IMR-90 (cell line): ENCODE data around the gene PQBP1. TPM values are rescaled to one million over a fixed set of nuclear protein-coding genes. Genes with fewer than 3 reads are reported as not detected.
"Not testable (repeated sequence)": the region's sequence is repeated elsewhere in the genome, so short reads cannot be mapped to it uniquely, and the experiment has no call there.

ENCODE experiments used
- ATAC-seq: fragments of 200-7000 bp; cut with Tn5 transposase; 2 replicates; pipeline ENCODE4 v1.9.1; 2020; ENCODE audit warnings: low read depth, mild to moderate bottlenecking, moderate library complexity
- BruUV-seq: library from RNA; stranded (reverse); fragments of 400-500 nt; replicated peaks from 2 replicates; lab custom pipeline; 2021; lab: Mats Ljungman, UMichigan
- CTCF ChIA-PET: fragments of 300-600 bp; formaldehyde crosslinking; extraction: SDS; loops from one replicate; lab custom pipeline; 2021; ENCODE audit warnings: antibody characterized with exemption; lab: Yijun Ruan, JAX
- POLR2A ChIA-PET: fragments of 300-600 bp; sonication (Branson Sonifier 250); formaldehyde crosslinking; loops from one replicate; lab custom pipeline; 2022; ENCODE audit warnings: antibody characterized with exemption; ENCODE audit not compliant: unreplicated experiment; lab: Charles Lee
- DNase-seq: peaks from one replicate; pipeline ENCODE4 v3.0.0; 2013
- H2AFZ ChIP-seq: replicated peaks from 2 replicates; pipeline ENCODE3; 2013; ENCODE audit warnings: low read length, mild to moderate bottlenecking; ENCODE audit not compliant: poor library complexity
- H2AK5ac ChIP-seq: 2 replicates; pipeline ENCODE4 v1.6.1; 2013; ENCODE audit warnings: low read depth, low read length, inconsistent platforms
- H2AK9ac ChIP-seq: replicated peaks from 2 replicates; pipeline ENCODE3; 2013; ENCODE audit warnings: mild to moderate bottlenecking, low read depth, low read length, moderate library complexity; ENCODE audit not compliant: poor library complexity
- H2BK120ac ChIP-seq: 2 replicates; pipeline ENCODE4 v1.6.1; 2013; ENCODE audit warnings: low read depth, low read length, inconsistent platforms
- H2BK15ac ChIP-seq: 3 replicates; pipeline ENCODE4 v1.6.1; 2013; ENCODE audit warnings: low read depth, low read length, inconsistent platforms
- H2BK20ac ChIP-seq: 2 replicates; pipeline ENCODE4 v1.6.1; 2013; ENCODE audit warnings: low read depth, mild to moderate bottlenecking, inconsistent platforms, low read length, moderate library complexity
- H2BK5ac ChIP-seq: 2 replicates; pipeline ENCODE4 v1.6.1; 2013; ENCODE audit warnings: mild to moderate bottlenecking, low read depth, low read length, inconsistent platforms; ENCODE audit not compliant: poor library complexity, severe bottlenecking
- H3K14ac ChIP-seq: replicated peaks from 2 replicates; pipeline ENCODE4 v1.6.1; 2013; ENCODE audit warnings: low read depth, low read length, inconsistent platforms
- H3K18ac ChIP-seq: 2 replicates; pipeline ENCODE4 v1.6.1; 2013; ENCODE audit warnings: low read depth, low read length, control low read depth
- H3K23ac ChIP-seq: 2 replicates; pipeline ENCODE4 v1.6.1; 2013; ENCODE audit warnings: low read depth, low read length, inconsistent platforms
- H3K27ac ChIP-seq: 2 replicates; pipeline ENCODE4 v1.5.1; 2013; ENCODE audit warnings: mild to moderate bottlenecking, control low read depth, low read length; ENCODE audit not compliant: insufficient read depth
- H3K27me3 ChIP-seq: 2 replicates; pipeline ENCODE4 v1.6.1; 2013; ENCODE audit warnings: low read length; ENCODE audit not compliant: control insufficient read depth, insufficient read depth
- H3K36me3 ChIP-seq: 2 replicates; pipeline ENCODE4 v1.6.1; 2013; ENCODE audit warnings: low read length, mixed read lengths; ENCODE audit not compliant: control insufficient read depth, insufficient read depth
- H3K4ac ChIP-seq: 2 replicates; pipeline ENCODE4 v1.6.1; 2013; ENCODE audit warnings: low read depth, low read length, inconsistent platforms
- H3K4me1 ChIP-seq: 2 replicates; pipeline ENCODE4 v1.6.1; 2013; ENCODE audit warnings: low read length, mixed read lengths; ENCODE audit not compliant: control insufficient read depth, insufficient read depth
- H3K4me2 ChIP-seq: 2 replicates; pipeline ENCODE4 v1.6.1; 2013; ENCODE audit warnings: low read depth, mild to moderate bottlenecking, control low read depth, low read length, moderate library complexity
- H3K4me3 ChIP-seq: 2 replicates; pipeline ENCODE4 v1.5.1; 2013; ENCODE audit warnings: low read depth, mild to moderate bottlenecking, control low read depth, low read length, moderate library complexity; ENCODE audit not compliant: insufficient read depth
- H3K56ac ChIP-seq: 2 replicates; pipeline ENCODE4 v1.6.1; 2013; ENCODE audit warnings: low read length, inconsistent platforms; ENCODE audit not compliant: insufficient read depth; ENCODE audit errors: extremely low read depth
- H3K79me1 ChIP-seq, 2 experiments: 2 replicates each; pipeline ENCODE4 v1.6.1; 2013; ENCODE audit warnings: low read length in 2 of 2, inconsistent platforms in 1 of 2, low read depth in 1 of 2
- H3K9ac ChIP-seq: 2 replicates; pipeline ENCODE4 v1.6.1; 2013; ENCODE audit warnings: low read depth, low read length, control low read depth
- H3K9me1 ChIP-seq: 2 replicates; pipeline ENCODE4 v1.6.1; 2013; ENCODE audit warnings: low read length, inconsistent platforms; ENCODE audit not compliant: insufficient read depth
- H3K9me3 ChIP-seq: 2 replicates; pipeline ENCODE4 v1.6.1; 2013; ENCODE audit warnings: low read length; ENCODE audit not compliant: control insufficient read depth, insufficient read depth
- H4K20me1 ChIP-seq: 2 replicates; pipeline ENCODE4 v1.6.1; 2013; ENCODE audit warnings: low read length, inconsistent platforms; ENCODE audit not compliant: insufficient read depth
- H4K5ac ChIP-seq: 2 replicates; pipeline ENCODE4 v1.6.1; 2013; ENCODE audit warnings: mild to moderate bottlenecking, low read depth, low read length, control low read depth
- H4K8ac ChIP-seq, 2 experiments: 2 replicates each; pipeline ENCODE4 v1.6.1; 2013; ENCODE audit warnings: low read depth in 2 of 2, low read length in 2 of 2, control low read depth in 1 of 2, inconsistent platforms in 1 of 2
- H4K91ac ChIP-seq: 2 replicates; pipeline ENCODE4 v1.6.1; 2013; ENCODE audit warnings: low read depth, low read length, inconsistent platforms; ENCODE audit not compliant: insufficient read depth
- CHD1 ChIP-seq: IDR thresholded peaks from 2 replicates; pipeline ENCODE4 v1.6.1; 2012; ENCODE audit warnings: low read depth, low read length, improper control_type of control experiment
- CTCF ChIP-seq: conservative IDR thresholded peaks from 2 replicates; pipeline ENCODE4 v1.5.1; 2012; ENCODE audit warnings: mild to moderate bottlenecking, low read depth, low read length, improper control_type of control experiment
- MAZ ChIP-seq: IDR thresholded peaks from 2 replicates; pipeline ENCODE4 v1.6.1; 2012; ENCODE audit warnings: low read depth, mild to moderate bottlenecking, low read length, improper control_type of control experiment, moderate library complexity, borderline replicate concordance
- POLR2A ChIP-seq: IDR thresholded peaks from 2 replicates; pipeline ENCODE4 v1.6.1; 2012; ENCODE audit warnings: mild to moderate bottlenecking, low read depth, low read length
- RCOR1 ChIP-seq: IDR thresholded peaks from 2 replicates; pipeline ENCODE4 v1.6.1; 2012; ENCODE audit warnings: mild to moderate bottlenecking, low read length, improper control_type of control experiment; ENCODE audit not compliant: insufficient replicate concordance
- WGBS, 2 experiments: methylation state at CpG; one replicate each; pipeline versions ENCODE4 v1.1.5 to v1.1.7; 2013; ENCODE audit warnings: missing lambda C conversion rate in 2 of 2; ENCODE audit not compliant: insufficient read length in 1 of 2; ENCODE audit errors: extremely low coverage in 2 of 2; 5-methylcytosine and 5-hydroxymethylcytosine counted together
- dilution Hi-C: fragments of 300-500 bp; cut with HindIII; formaldehyde crosslinking; loops from one replicate; pipeline ENCODE4 v1.14.3; 2018; ENCODE audit warnings: low sequenced_read_pairs; ENCODE audit not compliant: unreplicated experiment
- in situ Hi-C: fragments of 300-500 bp; cut with MboI; formaldehyde crosslinking; loops from 3 replicates; pipeline ENCODE4 v1.14.3; 2019; ENCODE audit warnings: low sequenced_read_pairs, inconsistent platforms, mixed read lengths
- intact Hi-C: fragments of 100-400 bp; cut with micrococcal nuclease; formaldehyde crosslinking; loops from 2 replicates; pipeline ENCODE4 v1.10.0; 2022
- polyA plus RNA-seq, 3 experiments: library from polyadenylated mRNA; depleted of rRNA; stranded (reverse); fragments of >200 nt; gene quantifications; 2 replicates each; pipeline ENCODE4 v1.2.3, GENCODE V29; 2012; ENCODE audit warnings: low replicate concordance in 1 of 3
- total RNA-seq: library from RNA; depleted of rRNA; stranded (reverse); fragments of >200 nt; gene quantifications from 2 replicates; pipeline ENCODE4 v1.2.3, GENCODE V29; 2012
- TF ChIP-seq, protein P1 (sequence below): fragments of 150-350 bp; IDR thresholded peaks from 2 replicates; pipeline ENCODE4 v1.6.1; 2017; ENCODE audit warnings: mild to moderate bottlenecking, antibody characterized with exemption, low read length, low read depth

Gene PQBP1
- total and polyA plus RNA-seq, 2 of the 4 experiments (the other 2 are of a cell fraction): 96.4 to 120 TPM

DNA sequence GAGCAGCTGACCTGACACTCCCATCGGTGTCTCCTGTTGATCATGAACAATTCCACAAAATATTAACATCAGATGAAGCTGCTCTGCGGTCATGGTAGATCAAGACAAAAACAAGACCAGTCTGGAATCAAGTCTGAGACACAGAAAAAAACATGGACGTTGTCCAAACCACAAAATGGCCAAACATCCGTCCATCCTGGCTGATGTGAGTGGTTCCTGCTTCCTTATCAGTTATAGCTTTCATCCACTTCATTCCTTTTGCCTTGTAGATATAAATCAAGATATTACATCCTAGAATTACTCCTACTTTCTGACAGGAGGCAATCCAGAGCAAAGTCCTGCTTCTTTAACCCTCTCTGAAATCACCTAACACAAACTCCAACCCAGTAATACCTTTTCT, 33.5 kb upstream of the PQBP1 start:
- no peak overlapping the region for H3K14ac ChIP-seq
- no peak overlapping the region for H3K4me2 ChIP-seq
- no peak overlapping the region for H3K9ac ChIP-seq
- ATAC-seq (peak; percentile 62), DNase-seq (peak; percentile 62)
- H3K18ac ChIP-seq: no peak overlapping the region
- H3K79me1 ChIP-seq: no peaks in the 10 kb centered on the region
- POLR2A ChIA-PET: no interaction called here
- no peak overlapping the region for H2AK5ac ChIP-seq
- BruUV-seq: no TSS peak
- TF ChIP-seq MAZ (no peak), CTCF (no peak), RCOR1 (no peak), CHD1 (no peak), POLR2A (no peak)
- TF ChIP-seq, protein P1, sequence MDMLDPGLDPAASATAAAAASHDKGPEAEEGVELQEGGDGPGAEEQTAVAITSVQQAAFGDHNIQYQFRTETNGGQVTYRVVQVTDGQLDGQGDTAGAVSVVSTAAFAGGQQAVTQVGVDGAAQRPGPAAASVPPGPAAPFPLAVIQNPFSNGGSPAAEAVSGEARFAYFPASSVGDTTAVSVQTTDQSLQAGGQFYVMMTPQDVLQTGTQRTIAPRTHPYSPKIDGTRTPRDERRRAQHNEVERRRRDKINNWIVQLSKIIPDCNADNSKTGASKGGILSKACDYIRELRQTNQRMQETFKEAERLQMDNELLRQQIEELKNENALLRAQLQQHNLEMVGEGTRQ: no peak
- in situ Hi-C loops: no loop called here
- no peak overlapping the region for H2AK9ac ChIP-seq
- dilution Hi-C loops: no loop called here
- no peak overlapping the region for H3K27ac ChIP-seq
- no peak overlapping the region for H4K8ac ChIP-seq
- H3K9me1 ChIP-seq: peaks cover 5% of the 10 kb centered on the region
- no peak overlapping the region for H3K4ac ChIP-seq
- H4K5ac ChIP-seq: no peak overlapping the region
- no peak overlapping the region for H2BK5ac ChIP-seq
- H3K9me3 ChIP-seq: no peaks in the 10 kb centered on the region
- CTCF ChIA-PET: no interaction called here
- no peaks in the 10 kb centered on the region for H3K27me3 ChIP-seq
- H3K23ac ChIP-seq: no peak overlapping the region
- no peak overlapping the region for H2BK15ac ChIP-seq
- H4K91ac ChIP-seq: no peak overlapping the region
- H4K20me1 ChIP-seq: no peaks in the 10 kb centered on the region
- no peak overlapping the region for H3K56ac ChIP-seq
- no peak overlapping the region for H2BK20ac ChIP-seq
- H3K4me1 ChIP-seq: no peaks in the 10 kb centered on the region
- no peak overlapping the region for H3K4me3 ChIP-seq
- H2AFZ ChIP-seq: no peak overlapping the region
- intact Hi-C loops: no loop called here
- 20% methylated on average over 1 of the region's 4 CpGs; no CpG with 5 or more reads in 1 of the 2 experiments for WGBS, 2 experiments
- H3K36me3 ChIP-seq: no peaks in the 10 kb centered on the region
- H2BK120ac ChIP-seq: no peak overlapping the region

GRCh38 chrX:48872017-48872416, 25.7 kb upstream of the PQBP1 start:
- dilution Hi-C loops, H2AK5ac ChIP-seq, H4K91ac ChIP-seq, H3K27me3 ChIP-seq, H3K14ac ChIP-seq, H3K9ac ChIP-seq, ATAC-seq, H4K20me1 ChIP-seq, H2BK15ac ChIP-seq, H3K4me2 ChIP-seq, H4K5ac ChIP-seq, H2BK5ac ChIP-seq, H3K27ac ChIP-seq, H2BK20ac ChIP-seq, CTCF ChIA-PET, H3K4ac ChIP-seq, H3K56ac ChIP-seq, H3K9me1 ChIP-seq, intact Hi-C loops, DNase-seq, H3K79me1 ChIP-seq, H3K23ac ChIP-seq, BruUV-seq, in situ Hi-C loops, H3K9me3 ChIP-seq, H2AFZ ChIP-seq, H3K36me3 ChIP-seq, H3K18ac ChIP-seq, H2AK9ac ChIP-seq, H3K4me1 ChIP-seq, H4K8ac ChIP-seq, H2BK120ac ChIP-seq, H3K4me3 ChIP-seq: not testable (repeated sequence)
- POLR2A ChIA-PET: interaction anchor here (0.6 kb wide), 1 partner anchor 209 kb away, joined by 8 read pairs; no protein-coding TSS in a partner anchor
- WGBS, 2 experiments: no CpG with 5 or more reads among the region's 2 CpGs
